Measurements from ENCODE around the gene BANP.
"Not testable (repeated sequence)": the region's sequence is repeated elsewhere in the genome, so short reads cannot be mapped to it uniquely, and the experiment has no call there.

BANP gene

GRCh38 chr16:88103581-88104188 lies 152.5 kb downstream of the BANP start:
- DNase-seq (ENCODE audit: low spot score) = no peak
- in situ Hi-C loops (cut with MboI; ENCODE audit: low pct_unique_long_range_greater_than_20kb, low sequenced_read_pairs, unreplicated experiment) = no loop called here
- TF ChIP-seq CTCF (IDR thresholded peaks at IDR 0.05; ENCODE audit: extremely low read depth, insufficient read depth, missing control alignments) = no peak

GRCh38 chr16:88104363-88104762 lies 153.1 kb downstream of the BANP start:
- in situ Hi-C loops (cut with MboI; ENCODE audit: low pct_unique_long_range_greater_than_20kb, low sequenced_read_pairs, unreplicated experiment); DNase-seq (ENCODE audit: low spot score): not testable (repeated sequence)

- DNase-seq (ENCODE audit: low spot score); in situ Hi-C loops (cut with MboI; ENCODE audit: low pct_unique_long_range_greater_than_20kb, low sequenced_read_pairs, unreplicated experiment): not testable (repeated sequence)
Observed at GRCh38 chr16:88105574-88106140, 154.4 kb downstream of the BANP start.

- DNase-seq (ENCODE audit: low spot score); in situ Hi-C loops (cut with MboI; ENCODE audit: low pct_unique_long_range_greater_than_20kb, low sequenced_read_pairs, unreplicated experiment): not testable (repeated sequence)
Observed at GRCh38 chr16:88106566-88106965, 155.3 kb downstream of the BANP start.

GRCh38 chr16:88108762-88109161 lies 157.5 kb downstream of the BANP start:
- TF ChIP-seq CTCF (IDR thresholded peaks at IDR 0.05; ENCODE audit: extremely low read depth, insufficient read depth, missing control alignments) = no peak
- no peak for DNase-seq (ENCODE audit: low spot score)
- in situ Hi-C loops (cut with MboI; ENCODE audit: low pct_unique_long_range_greater_than_20kb, low sequenced_read_pairs, unreplicated experiment) = no loop called here

GRCh38 chr16:88109726-88110621 lies 158.7 kb downstream of the BANP start:
- DNase-seq (ENCODE audit: low spot score) = not testable (repeated sequence)

GRCh38 chr16:88110875-88111494 lies 159.8 kb downstream of the BANP start:
- DNase-seq (ENCODE audit: low spot score); in situ Hi-C loops (cut with MboI; ENCODE audit: low pct_unique_long_range_greater_than_20kb, low sequenced_read_pairs, unreplicated experiment): not testable (repeated sequence)

More at GRCh38 chr16:88109726-88110621, 158.7 kb downstream of the BANP start:
- in situ Hi-C loops (cut with MboI; ENCODE audit: low pct_unique_long_range_greater_than_20kb, low sequenced_read_pairs, unreplicated experiment) = not testable (repeated sequence)

- DNase-seq (ENCODE audit: low spot score); in situ Hi-C loops (cut with MboI; ENCODE audit: low pct_unique_long_range_greater_than_20kb, low sequenced_read_pairs, unreplicated experiment): not testable (repeated sequence)
Observed at GRCh38 chr16:88111976-88112375, 160.7 kb downstream of the BANP start.

GRCh38 chr16:88113545-88114045 lies 162.4 kb downstream of the BANP start:
- TF ChIP-seq CTCF (IDR thresholded peaks at IDR 0.05; ENCODE audit: extremely low read depth, insufficient read depth, missing control alignments) = no peak
- in situ Hi-C loops (cut with MboI; ENCODE audit: low pct_unique_long_range_greater_than_20kb, low sequenced_read_pairs, unreplicated experiment) = no loop called here
- no peak for DNase-seq (ENCODE audit: low spot score)

- DNase-seq (ENCODE audit: low spot score); in situ Hi-C loops (cut with MboI; ENCODE audit: low pct_unique_long_range_greater_than_20kb, low sequenced_read_pairs, unreplicated experiment): not testable (repeated sequence)
Observed at GRCh38 chr16:88114541-88115228, 163.5 kb downstream of the BANP start.

Measured in GM13977 (cell line).